Measurements from ENCODE around the gene DHRS3.

Gene DHRS3

GRCh38 chr1:12562955-12563576 lies 54.9 kb downstream of the DHRS3 start:
- DNase-seq (ENCODE audit: low read depth in 2 of 2): no peak
- H3K4me3 ChIP-seq (replicated peaks in 1 of 2; ENCODE audit: low read depth in 2 of 2, low read length in 2 of 2): no peak overlapping the region
- TF ChIP-seq CTCF (IDR thresholded peaks at IDR 0.05; ENCODE audit: low read depth, low read length): no peak

GRCh38 chr1:12561121-12561520 lies 56.9 kb downstream of the DHRS3 start:
- TF ChIP-seq CTCF (IDR thresholded peaks at IDR 0.05; ENCODE audit: low read depth, low read length): no peak
- DNase-seq (ENCODE audit: low read depth in 2 of 2): no peak
- H3K4me3 ChIP-seq (replicated peaks in 1 of 2; ENCODE audit: low read depth in 2 of 2, low read length in 2 of 2): no peak overlapping the region

- no peak overlapping the region for H3K4me3 ChIP-seq (replicated peaks in 1 of 2; ENCODE audit: low read depth in 2 of 2, low read length in 2 of 2)
- no peak for TF ChIP-seq CTCF (IDR thresholded peaks at IDR 0.05; ENCODE audit: low read depth, low read length)
- peak in 1 of 2 donors; percentile 54 for DNase-seq (ENCODE audit: low read depth in 2 of 2)
Measured at GRCh38 chr1:12556957-12557935, 60.8 kb downstream of the DHRS3 start.

GRCh38 chr1:12556368-12556930 lies 61.6 kb downstream of the DHRS3 start:
- no peak for TF ChIP-seq CTCF (IDR thresholded peaks at IDR 0.05; ENCODE audit: low read depth, low read length)
- peak; percentile 38 to 95 for DNase-seq (ENCODE audit: low read depth in 2 of 2)
- H3K4me3 ChIP-seq (replicated peaks in 1 of 2; ENCODE audit: low read depth in 2 of 2, low read length in 2 of 2): no peak overlapping the region

GRCh38 chr1:12555411-12556367 lies 62.3 kb downstream of the DHRS3 start:
- no peak for DNase-seq (ENCODE audit: low read depth in 2 of 2)
- TF ChIP-seq CTCF (IDR thresholded peaks at IDR 0.05; ENCODE audit: low read depth, low read length): no peak
- no peak overlapping the region for H3K4me3 ChIP-seq (replicated peaks in 1 of 2; ENCODE audit: low read depth in 2 of 2, low read length in 2 of 2)

All from cardiac fibroblast (primary cell).